Measurements from ENCODE around the gene KRTAP26-1.

DNA sequence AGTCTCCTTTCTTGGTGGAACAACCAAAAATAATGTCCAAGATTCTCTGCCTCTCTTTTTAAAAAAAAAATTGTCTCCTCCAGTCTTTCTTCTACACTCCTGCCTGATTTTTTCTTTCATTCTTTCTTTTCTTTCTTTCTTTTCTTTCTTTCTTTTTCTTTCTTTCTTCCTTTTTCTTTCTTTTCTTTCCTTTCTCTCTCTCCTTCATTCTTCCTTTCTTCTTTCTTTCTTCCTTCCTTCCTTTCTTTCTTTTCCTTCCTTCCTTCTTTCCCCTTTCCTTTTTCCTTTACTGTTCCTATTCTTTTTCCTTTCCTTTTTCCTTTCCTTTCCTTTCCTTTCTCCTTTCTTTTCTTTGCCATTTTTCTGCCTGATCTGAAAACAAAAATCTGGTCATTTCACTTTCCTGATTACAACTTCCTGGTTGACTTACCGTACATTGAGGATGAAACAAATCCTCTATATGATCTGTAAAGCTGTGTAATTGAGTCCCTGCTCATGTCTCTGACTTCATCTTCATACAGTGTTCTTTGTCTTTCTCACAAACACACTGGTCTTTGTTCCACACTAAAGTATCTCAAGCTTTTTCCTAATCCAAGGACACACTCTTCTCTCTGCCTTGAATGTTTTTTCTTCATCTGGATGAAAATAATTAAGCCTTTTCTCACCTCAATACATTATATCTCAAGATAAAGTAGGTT, 34.3 kb upstream of the KRTAP26-1 start:
- no peak for TF ChIP-seq RARB (CRISPR knock-in tag; IDR thresholded peaks at IDR 0.05)
- no peak for TF ChIP-seq ZFP30 (CRISPR knock-in tag; IDR thresholded peaks at IDR 0.05)
- no peak for TF ChIP-seq CSDC2 (CRISPR knock-in tag; IDR thresholded peaks at IDR 0.05)
- TF ChIP-seq TCF4 (CRISPR knock-in tag; IDR thresholded peaks at IDR 0.05; ENCODE audit: borderline replicate concordance): no peak
- TF ChIP-seq PPARA (CRISPR knock-in tag; IDR thresholded peaks at IDR 0.05; ENCODE audit: borderline replicate concordance): no peak
- TF ChIP-seq, protein P1, sequence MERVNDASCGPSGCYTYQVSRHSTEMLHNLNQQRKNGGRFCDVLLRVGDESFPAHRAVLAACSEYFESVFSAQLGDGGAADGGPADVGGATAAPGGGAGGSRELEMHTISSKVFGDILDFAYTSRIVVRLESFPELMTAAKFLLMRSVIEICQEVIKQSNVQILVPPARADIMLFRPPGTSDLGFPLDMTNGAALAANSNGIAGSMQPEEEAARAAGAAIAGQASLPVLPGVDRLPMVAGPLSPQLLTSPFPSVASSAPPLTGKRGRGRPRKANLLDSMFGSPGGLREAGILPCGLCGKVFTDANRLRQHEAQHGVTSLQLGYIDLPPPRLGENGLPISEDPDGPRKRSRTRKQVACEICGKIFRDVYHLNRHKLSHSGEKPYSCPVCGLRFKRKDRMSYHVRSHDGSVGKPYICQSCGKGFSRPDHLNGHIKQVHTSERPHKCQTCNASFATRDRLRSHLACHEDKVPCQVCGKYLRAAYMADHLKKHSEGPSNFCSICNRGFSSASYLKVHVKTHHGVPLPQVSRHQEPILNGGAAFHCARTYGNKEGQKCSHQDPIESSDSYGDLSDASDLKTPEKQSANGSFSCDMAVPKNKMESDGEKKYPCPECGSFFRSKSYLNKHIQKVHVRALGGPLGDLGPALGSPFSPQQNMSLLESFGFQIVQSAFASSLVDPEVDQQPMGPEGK (CRISPR knock-in tag; IDR thresholded peaks at IDR 0.05; ENCODE audit: borderline replicate concordance): no peak
- TF ChIP-seq SNAI2 (CRISPR knock-in tag; IDR thresholded peaks at IDR 0.05): no peak
- TF ChIP-seq, protein P2, sequence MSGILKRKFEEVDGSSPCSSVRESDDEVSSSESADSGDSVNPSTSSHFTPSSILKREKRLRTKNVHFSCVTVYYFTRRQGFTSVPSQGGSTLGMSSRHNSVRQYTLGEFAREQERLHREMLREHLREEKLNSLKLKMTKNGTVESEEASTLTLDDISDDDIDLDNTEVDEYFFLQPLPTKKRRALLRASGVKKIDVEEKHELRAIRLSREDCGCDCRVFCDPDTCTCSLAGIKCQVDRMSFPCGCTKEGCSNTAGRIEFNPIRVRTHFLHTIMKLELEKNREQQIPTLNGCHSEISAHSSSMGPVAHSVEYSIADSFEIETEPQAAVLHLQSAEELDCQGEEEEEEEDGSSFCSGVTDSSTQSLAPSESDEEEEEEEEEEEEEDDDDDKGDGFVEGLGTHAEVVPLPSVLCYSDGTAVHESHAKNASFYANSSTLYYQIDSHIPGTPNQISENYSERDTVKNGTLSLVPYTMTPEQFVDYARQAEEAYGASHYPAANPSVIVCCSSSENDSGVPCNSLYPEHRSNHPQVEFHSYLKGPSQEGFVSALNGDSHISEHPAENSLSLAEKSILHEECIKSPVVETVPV (CRISPR knock-in tag; IDR thresholded peaks at IDR 0.05): no peak
- TF ChIP-seq OSR1 (CRISPR knock-in tag; IDR thresholded peaks at IDR 0.05): no peak
- TF ChIP-seq BACH2 (CRISPR knock-in tag; IDR thresholded peaks at IDR 0.05; ENCODE audit: borderline replicate concordance): no peak
- TF ChIP-seq ISL1 (CRISPR knock-in tag; IDR thresholded peaks at IDR 0.05): no peak
